Activated effector memory CD4-positive, alpha-beta T cell treated with Interleukin-2 at 50 U/mL for 16 hours (primary cell): ENCODE results near the gene INTS2.
"Not testable (repeated sequence)": the region's sequence is repeated elsewhere in the genome, so short reads cannot be mapped to it uniquely, and the experiment has no call there.

ENCODE experiments used
- DNase-seq: peaks from one replicate; pipeline ENCODE4 v3.0.0-alpha.2; 2020

The INTS2 gene

GRCh38 chr17:61847659-61848058 lies 80.1 kb downstream of the INTS2 start:
- DNase-seq = no peak

DNA sequence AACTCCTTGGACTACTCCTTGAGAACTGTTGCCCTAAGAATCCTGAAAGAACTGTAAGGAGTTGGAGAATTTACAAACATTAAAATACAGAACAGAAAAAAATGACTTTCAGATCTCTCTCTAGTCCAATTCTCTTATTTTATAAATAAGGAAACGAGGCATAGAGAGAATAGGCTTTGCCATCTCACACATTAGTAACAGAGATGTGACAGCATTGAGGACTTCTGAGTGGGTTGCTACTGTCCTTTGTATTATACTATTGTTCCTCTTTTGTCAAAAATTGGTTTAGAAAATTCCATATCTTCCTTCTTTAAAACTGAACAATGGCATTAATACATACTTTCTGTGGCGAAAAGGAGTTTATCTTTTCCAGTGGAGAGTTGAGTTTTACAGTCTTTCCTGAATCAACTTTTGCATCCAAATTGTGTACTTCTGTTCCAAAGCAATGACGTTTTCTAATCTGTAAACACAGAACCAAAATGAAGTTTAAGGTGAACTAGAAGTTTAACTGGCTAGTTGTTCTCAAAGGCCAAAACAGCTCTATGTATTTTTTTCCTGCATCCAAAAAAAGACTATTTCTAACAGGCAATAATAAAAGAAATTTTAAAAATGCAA lies 80.9 kb downstream of the INTS2 start:
- no peak for DNase-seq

- DNase-seq = no peak
Measured at GRCh38 chr17:61846088-61846487, 81.7 kb downstream of the INTS2 start.

- no peak for DNase-seq
Measured at GRCh38 chr17:61843435-61843834, 84.3 kb downstream of the INTS2 start.

GRCh38 chr17:61842899-61843298 lies 84.9 kb downstream of the INTS2 start:
- DNase-seq = no peak

- DNase-seq = no peak
Measured at GRCh38 chr17:61839300-61839786, 88.4 kb downstream of the INTS2 start.

DNA sequence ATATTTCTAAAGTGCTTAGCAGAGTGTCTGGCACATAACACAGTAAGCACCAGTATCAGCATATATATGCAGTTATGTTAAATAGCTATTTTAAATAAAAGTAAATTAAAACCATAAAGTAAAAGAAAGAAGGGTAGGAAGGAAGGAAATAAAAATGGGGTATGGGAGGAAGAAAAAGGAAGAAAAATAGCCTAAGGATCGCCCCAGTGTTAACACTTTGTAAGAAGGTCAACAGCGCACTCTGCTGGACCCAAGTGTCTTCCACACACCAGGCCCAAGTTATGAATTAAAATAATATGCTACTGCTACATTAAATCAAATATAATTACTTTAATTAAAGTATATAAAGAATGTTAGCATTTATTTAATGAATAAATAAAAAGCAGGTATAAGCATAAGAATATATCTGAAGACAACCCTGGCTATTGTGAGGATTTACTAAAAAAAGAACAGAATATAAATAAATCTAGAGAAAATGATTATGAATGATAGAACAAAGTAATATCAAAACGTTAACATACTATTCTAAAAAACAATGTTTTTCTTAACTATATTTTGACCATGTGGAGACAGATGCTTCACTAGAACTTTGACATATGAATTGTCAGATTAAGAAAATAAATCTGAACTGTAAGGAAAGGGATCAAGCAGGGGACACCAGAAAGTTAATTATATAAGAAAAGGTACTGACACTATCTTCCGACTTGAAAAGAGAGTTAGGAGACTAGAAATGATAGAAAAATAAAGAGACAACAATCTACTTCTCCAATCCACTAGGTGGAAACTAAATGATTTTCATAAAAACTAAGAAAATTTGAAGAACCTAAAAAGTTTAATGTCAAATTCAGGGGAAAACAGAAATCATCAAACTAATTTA lies 90.4 kb downstream of the INTS2 start:
- no peak for DNase-seq

DNA sequence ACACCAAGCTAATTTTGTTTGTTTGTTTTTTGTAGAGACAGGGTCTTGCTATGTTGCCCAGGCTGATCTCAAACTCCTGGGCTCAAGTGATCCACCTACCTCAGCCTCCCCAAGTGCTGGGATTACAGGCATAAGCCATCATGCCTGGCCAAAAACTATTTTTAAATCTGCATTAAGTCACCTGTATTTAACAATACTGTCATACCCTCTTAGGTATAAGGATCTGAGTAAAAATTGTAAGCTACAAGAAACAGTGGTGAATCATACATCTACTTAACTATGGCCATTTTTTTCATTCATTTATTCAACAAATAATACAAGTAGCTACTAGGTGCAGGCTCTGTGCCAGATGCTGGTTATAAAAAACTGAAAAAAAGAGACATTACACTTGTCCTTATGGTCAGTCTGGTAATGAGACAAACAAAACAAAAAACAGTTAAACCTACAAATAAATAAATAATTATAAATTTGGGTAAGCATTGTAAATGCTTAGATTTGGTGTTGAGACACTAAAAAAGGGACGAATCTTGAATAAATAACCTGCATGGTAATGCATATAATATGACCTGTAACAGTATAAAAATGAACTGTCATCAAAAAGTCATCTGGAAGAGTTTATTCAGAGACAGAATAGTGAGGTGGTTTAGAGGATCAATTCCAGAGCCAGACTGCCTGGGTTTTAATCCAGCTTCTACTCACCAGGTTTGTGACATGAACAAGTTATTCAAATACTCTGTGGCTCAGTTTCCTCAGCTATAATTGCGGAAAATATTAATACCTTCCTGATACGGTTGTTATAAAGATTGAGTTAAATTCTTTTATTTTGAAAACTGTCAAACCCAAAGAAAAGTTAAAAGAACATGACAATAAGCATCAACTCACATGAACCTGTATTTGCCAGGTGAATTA lies 91.3 kb downstream of the INTS2 start:
- DNase-seq = no peak

DNA sequence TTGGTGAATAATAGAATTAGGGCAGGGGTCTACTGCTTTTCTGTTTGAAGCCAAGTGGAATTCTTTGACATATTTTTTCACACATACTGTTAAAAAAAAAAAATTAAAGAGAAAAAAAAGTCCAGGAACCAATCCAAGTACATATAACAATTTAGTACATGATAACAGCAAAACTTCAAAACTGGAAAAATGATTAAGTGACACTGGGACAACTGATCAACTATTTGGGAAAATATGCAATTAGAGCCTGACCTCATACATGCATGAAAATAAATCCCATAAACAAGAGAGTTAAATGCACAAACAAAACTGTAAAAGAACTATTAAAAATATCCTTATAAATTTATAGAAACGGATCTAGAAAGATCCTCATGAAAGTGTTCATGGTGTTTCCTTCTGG lies 92.2 kb downstream of the INTS2 start:
- no peak for DNase-seq

DNA sequence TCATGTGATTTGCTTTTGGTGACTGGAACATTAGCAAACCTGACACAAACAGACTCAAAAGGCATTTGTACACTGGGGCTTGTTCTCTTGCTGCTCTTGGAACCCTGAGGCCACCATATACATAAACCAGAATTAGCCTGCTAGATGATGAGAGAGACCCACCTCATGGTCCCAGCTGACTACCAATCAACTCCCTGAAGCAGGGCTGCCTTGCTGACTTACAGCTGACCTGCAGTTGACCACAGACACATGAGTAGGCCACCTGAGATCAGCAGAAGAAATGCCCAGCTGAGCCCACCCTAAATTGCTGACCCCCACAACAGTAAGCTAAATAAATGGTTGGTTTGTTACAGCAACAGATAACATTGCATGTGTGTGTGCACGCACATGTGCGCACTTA lies 93.2 kb downstream of the INTS2 start:
- no peak for DNase-seq

GRCh38 chr17:61833536-61834193 lies 94.1 kb downstream of the INTS2 start:
- DNase-seq = no peak

- no peak for DNase-seq
Measured at GRCh38 chr17:61832463-61832862, 95.3 kb downstream of the INTS2 start.

- no peak for DNase-seq
Measured at GRCh38 chr17:61831099-61831498, 96.7 kb downstream of the INTS2 start.

- no peak for DNase-seq
Measured at GRCh38 chr17:61828694-61829093, 99.1 kb downstream of the INTS2 start.

GRCh38 chr17:61827649-61828395 lies 100.0 kb downstream of the INTS2 start:
- DNase-seq = no peak

DNA sequence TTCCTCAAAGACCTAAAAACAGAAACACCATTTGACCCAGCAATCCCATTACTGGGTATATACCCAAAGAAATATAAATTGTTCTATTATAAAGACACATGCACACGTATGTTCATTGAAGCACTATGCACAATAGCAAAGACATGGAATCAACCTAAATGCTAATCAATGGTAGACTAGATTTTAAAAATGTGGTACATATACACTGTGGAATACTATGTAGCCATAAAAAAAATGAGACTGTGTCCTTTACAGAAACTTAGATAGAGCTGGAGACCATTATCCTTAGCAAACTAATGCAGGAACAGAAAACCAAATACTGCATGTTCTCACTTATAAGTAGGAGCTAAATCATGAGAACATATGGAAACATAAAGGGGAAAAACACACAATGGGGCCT lies 100.9 kb downstream of the INTS2 start:
- not testable (repeated sequence) for DNase-seq

GRCh38 chr17:61826198-61826597 lies 101.6 kb downstream of the INTS2 start:
- not testable (repeated sequence) for DNase-seq

GRCh38 chr17:61825448-61826137 lies 102.2 kb downstream of the INTS2 start:
- no peak for DNase-seq

DNA sequence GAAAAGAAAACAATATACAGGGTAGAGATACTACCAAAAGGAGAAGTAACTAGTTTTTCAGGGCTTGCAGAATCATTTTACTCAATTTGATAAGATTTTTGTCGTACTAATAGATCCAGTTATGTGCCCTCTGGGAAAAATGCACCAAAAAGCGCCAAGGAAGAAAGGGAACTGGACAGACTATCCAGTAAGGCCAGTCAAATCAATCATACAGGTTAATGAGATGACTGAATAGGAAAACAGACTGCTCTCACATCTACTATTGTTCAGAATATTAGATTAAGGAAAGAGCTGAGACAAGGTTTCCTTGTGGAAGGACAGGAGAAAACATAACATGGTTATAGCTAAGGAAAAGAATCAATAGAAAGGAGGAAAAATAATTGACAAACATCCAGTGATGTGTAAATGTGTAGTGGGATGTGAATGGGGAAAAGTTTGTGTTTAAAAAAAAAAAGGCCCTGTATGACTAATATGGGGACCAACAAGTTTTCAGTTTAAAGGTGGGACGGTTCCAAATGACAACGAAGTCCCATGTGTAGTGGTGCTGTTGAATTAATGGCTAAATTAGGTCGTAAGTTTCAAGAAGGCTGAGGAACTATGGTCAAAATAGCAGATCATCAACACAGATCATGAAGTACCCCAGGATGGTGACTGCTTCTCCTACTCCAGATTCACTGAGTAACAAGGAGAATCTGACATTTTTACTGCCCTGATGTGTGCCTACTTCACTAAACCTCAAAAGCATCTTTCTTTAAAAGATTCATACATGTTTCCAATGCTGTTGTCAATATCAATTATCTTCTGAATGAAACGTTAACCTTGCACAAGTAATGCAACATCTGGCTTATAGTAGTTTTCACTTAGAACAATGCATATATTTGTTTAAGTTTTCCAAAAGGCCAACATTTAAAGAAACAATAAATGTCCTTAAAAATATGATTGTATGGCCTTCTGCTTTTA lies 105.2 kb downstream of the INTS2 start:
- no peak for DNase-seq

GRCh38 chr17:61821655-61822054 lies 106.1 kb downstream of the INTS2 start:
- no peak for DNase-seq
